ENCODE measurements around the gene DNMBP. TPM values are rescaled to one million over a fixed set of nuclear protein-coding genes. Genes with fewer than 3 reads are reported as not detected.

The DNMBP gene
- total and polyA plus RNA-seq, 2 of the 8 experiments (the other 6 are each of a cell fraction or from before 2014, with no cell fraction given): 19.1 to 26.4 TPM

DNA sequence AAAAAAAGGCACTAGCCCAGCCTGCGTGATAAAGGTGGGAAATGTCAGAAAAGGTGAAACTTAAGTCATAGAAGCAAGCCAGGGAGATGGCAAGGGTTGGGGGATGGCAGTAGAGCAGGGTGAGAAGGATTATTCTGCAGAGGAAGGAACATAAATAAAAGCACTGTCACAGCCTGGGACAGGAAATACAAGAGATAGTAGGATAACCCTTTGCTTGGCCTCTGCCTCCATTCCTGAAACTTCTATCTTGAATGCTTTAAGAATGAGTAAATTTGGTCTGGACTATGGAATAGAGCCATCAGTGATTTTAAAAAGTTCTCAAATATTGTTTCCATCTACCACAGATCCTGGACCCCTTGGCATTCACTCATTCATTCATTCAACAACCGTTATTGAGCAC lies 177.3 kb downstream of the DNMBP start:
- Histone ChIP-seq H3K27me3 (replicated peaks in 1 of 4; ENCODE audit: control insufficient read depth in 3 of 4, extremely low read depth in 1 of 4, insufficient read depth in 3 of 4, low read length in 3 of 4) (no peaks in the 10 kb centered on the region), H2BK20ac (ENCODE audit: low read length) (no peak overlapping the region), H2BK5ac (ENCODE audit: low read depth, low read length) (no peak overlapping the region), H4K5ac (ENCODE audit: insufficient read length, low read depth, low read length) (no peak overlapping the region), H3K79me1 (ENCODE audit: low read depth, low read length) (no peaks in the 10 kb centered on the region), H2BK12ac (ENCODE audit: low read depth, low read length) (no peak overlapping the region), H4K91ac (replicated peaks; ENCODE audit: insufficient read length, low read length) (no peak overlapping the region), H2AFZ (ENCODE audit: low read length) (no peak overlapping the region), H3K18ac (ENCODE audit: extremely low read depth, low read length) (no peak overlapping the region), H3K79me2 (ENCODE audit: control insufficient read depth in 1 of 2, insufficient read depth in 2 of 2, low read length in 2 of 2) (no peaks in the 10 kb centered on the region), H3K23ac (ENCODE audit: insufficient read length) (no peak overlapping the region), H2BK120ac (replicated peaks; ENCODE audit: low read depth, low read length) (no peak overlapping the region), H3K9me3 (ENCODE audit: insufficient read depth in 2 of 2, low read depth in 1 of 2, low read length in 1 of 2) (no peaks in the 10 kb centered on the region), H3K4ac (replicated peaks; ENCODE audit: insufficient read length, low read depth, low read length) (no peak overlapping the region), H3K56ac (replicated peaks; ENCODE audit: insufficient read length, low read depth, low read length) (no peak overlapping the region), H2AK5ac (ENCODE audit: low read depth, low read length) (no peak overlapping the region), H3K27ac (ENCODE audit: low read depth, low read length) (no peak overlapping the region), H4K20me1 (replicated peaks in 1 of 2; ENCODE audit: control insufficient read depth in 1 of 2, insufficient read depth in 2 of 2, low read length in 2 of 2) (no peaks in the 10 kb centered on the region), H4K8ac (ENCODE audit: extremely low read depth, insufficient read depth, low read length) (no peak overlapping the region), H3K4me1 (replicated peaks in 1 of 4; ENCODE audit: control insufficient read depth in 3 of 4, insufficient read depth in 4 of 4, low read length in 3 of 4) (no peaks in the 10 kb centered on the region), H3K14ac (ENCODE audit: insufficient read length) (no peak overlapping the region), H2BK15ac (ENCODE audit: low read length) (no peak overlapping the region), H3K4me2 (ENCODE audit: insufficient read depth in 1 of 2, low read depth in 2 of 2, low read length in 2 of 2) (no peak overlapping the region), H3K4me3 (ENCODE audit: extremely low read depth in 1 of 4, insufficient read depth in 2 of 4, low read depth in 3 of 4, low read length in 4 of 4) (no peak overlapping the region), H3K36me3 (ENCODE audit: control insufficient read depth in 2 of 4, insufficient read depth in 4 of 4, low read length in 3 of 4) (no peaks in the 10 kb centered on the region), H3K23me2 (ENCODE audit: low read depth, low read length) (no peaks in the 10 kb centered on the region), H3K9ac (replicated peaks in 1 of 4; ENCODE audit: extremely low read depth in 1 of 4, low read depth in 3 of 4, low read length in 3 of 4) (no peak overlapping the region)
- POLR2A ChIA-PET (ENCODE audit: partially characterized antibody): no interaction called here
- DNase-seq (ENCODE audit: low read depth in 1 of 2, low spot score in 2 of 2): no peak
- CTCF ChIA-PET (ENCODE audit: partially characterized antibody): no interaction called here
- FAIRE-seq: no peak
- 81% methylated on average over 2 of the region's 2 CpGs; no CpG with 5 or more reads in 1 of the 2 experiments for WGBS, 2 experiments (ENCODE audit: extremely low coverage in 1 of 2, insufficient coverage in 1 of 2, insufficient read length in 1 of 2, insufficient replicate concordance in 2 of 2, low coverage in 1 of 2, low lambda C conversion rate in 2 of 2, missing lambda C conversion rate in 1 of 2)
- no peak for TF ChIP-seq EGR1 (IDR thresholded peaks at IDR 0.05; ENCODE audit: borderline replicate concordance, low read depth, low read length)
- no peak for TF ChIP-seq SIX5 (IDR thresholded peaks at IDR 0.05; ENCODE audit: low read depth, low read length)
- no peak for TF ChIP-seq BRCA1 (IDR thresholded peaks at IDR 0.05; ENCODE audit: low read depth, low read length)

Data from H1 (cell line).